ENCODE data around the gene ITPKC.

DNA sequence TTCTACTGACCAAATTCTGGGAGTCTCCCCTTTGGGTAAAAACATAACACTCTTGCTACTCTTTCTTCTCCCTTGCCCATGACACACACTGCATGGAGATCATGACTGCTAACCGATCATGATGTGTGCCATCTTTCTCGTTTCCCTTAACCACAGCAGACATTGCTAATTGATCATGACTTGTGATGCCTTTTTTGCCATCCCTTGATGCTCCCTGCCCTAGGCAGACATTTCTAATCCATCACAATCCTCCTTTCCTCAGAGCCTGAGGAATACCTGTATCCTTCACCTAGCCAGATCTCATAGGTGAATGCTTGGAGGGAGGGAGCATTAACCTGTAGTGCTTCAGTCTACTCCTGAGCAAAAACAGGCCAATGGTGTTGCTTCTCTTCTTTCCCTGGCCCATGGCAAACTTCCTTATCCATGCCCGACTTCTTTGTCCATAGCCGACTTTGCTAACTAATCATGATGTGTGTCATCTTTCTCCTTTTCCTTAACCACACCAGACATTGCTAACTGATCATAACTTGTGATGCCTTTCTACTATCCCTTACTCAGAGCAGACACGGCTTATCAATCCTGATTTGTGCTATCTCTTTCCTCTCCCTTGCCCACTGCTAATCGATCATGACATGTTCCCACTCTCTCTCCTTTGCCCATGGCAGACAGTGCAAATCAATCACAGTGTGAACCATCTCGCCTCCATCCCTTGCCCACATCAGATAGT is 44.2 kb upstream of the ITPKC start:
- TF ChIP-seq EP300 (IDR thresholded peaks at IDR 0.05; ENCODE audit: low read depth) (no peak), CTCF (IDR thresholded peaks at IDR 0.05) (no peak), POLR2A (IDR thresholded peaks at IDR 0.05) (no peak), POLR2AphosphoS5 (IDR thresholded peaks at IDR 0.05) (no peak)
